B cell (primary cell): ENCODE results near the gene MFSD8. TPM values are rescaled to one million over a fixed set of nuclear protein-coding genes. Genes with fewer than 3 reads are reported as not detected.
"Not testable (repeated sequence)": the region's sequence is repeated elsewhere in the genome, so short reads cannot be mapped to it uniquely, and the experiment has no call there.

ENCODE experiments used
- ATAC-seq: fragments of 200-7000 bp; cut with Tn5 transposase; one replicate; pipeline ENCODE4 v1.10.0; 2021; ENCODE audit warnings: low read depth, mild to moderate bottlenecking, moderate number of reproducible peaks, moderate library complexity
- CTCF ChIA-PET: fragments of 350-600 bp; sonication (Branson Sonifier 250); formaldehyde crosslinking; loops from one replicate; lab custom pipeline; 2021; ENCODE audit warnings: antibody characterized with exemption, inconsistent platforms; lab: Charles Lee
- POLR2A ChIA-PET: fragments of 350-600 bp; sonication (Branson Sonifier 250); formaldehyde crosslinking; loops from one replicate; lab custom pipeline; 2021; ENCODE audit warnings: antibody characterized with exemption; lab: Charles Lee
- DNase-seq: peaks from one replicate; pipeline ENCODE4 v3.0.0; 2013
- H2AFZ ChIP-seq: 2 replicates; pipeline ENCODE4 v1.6.1; 2012; ENCODE audit warnings: mild to moderate bottlenecking, low read depth, low read length; ENCODE audit not compliant: insufficient read depth, poor library complexity, severe bottlenecking
- H3K27ac ChIP-seq, 2 donors: 1 replicate in 1 of 2; 2 replicates in 1 of 2; pipeline ENCODE4 v1.5.1; 2012 to 2013; ENCODE audit warnings: low read length in 2 of 2, mild to moderate bottlenecking in 2 of 2, moderate library complexity in 1 of 2
- H3K27me3 ChIP-seq, 4 experiments: fragments of 200-600 bp in 1 of 4; sonication (generic) in 1 of 4; replicated peaks in 1 of 4; 1 replicate in 2 of 4; 2 replicates in 2 of 4; pipeline versions ENCODE4 v1.6.1 to v1.7.0; 2013 to 2016; ENCODE audit warnings: low read length in 3 of 4, mild to moderate bottlenecking in 2 of 4, mixed read lengths in 1 of 4, moderate library complexity in 1 of 4; ENCODE audit not compliant: insufficient read depth in 4 of 4, control insufficient read depth in 3 of 4; ENCODE audit errors: control extremely low read depth in 1 of 4
- H3K36me3 ChIP-seq, 2 experiments: replicated peaks in 1 of 2; 1 replicate in 1 of 2; 2 replicates in 1 of 2; pipeline versions ENCODE4 v1.6.1 to v1.7.1; 2013; ENCODE audit warnings: low read length in 1 of 2; ENCODE audit not compliant: insufficient read depth in 2 of 2, control insufficient read depth in 1 of 2; ENCODE audit errors: control extremely low read depth in 1 of 2, extremely low read depth in 1 of 2
- H3K4me1 ChIP-seq, 2 donors: fragments of 200-600 bp in 1 of 2; sonication (generic) in 1 of 2; 1 replicate in 1 of 2; 2 replicates in 1 of 2; pipeline versions ENCODE4 v1.5.1 to v1.6.1; 2013 to 2017; ENCODE audit warnings: low read length in 2 of 2; ENCODE audit not compliant: control insufficient read depth in 2 of 2, insufficient read depth in 2 of 2
- H3K4me2 ChIP-seq: replicated peaks from 2 replicates; pipeline ENCODE3; 2012; ENCODE audit warnings: mild to moderate bottlenecking, low read depth, low read length; ENCODE audit not compliant: poor library complexity, severe bottlenecking
- H3K4me3 ChIP-seq, 5 experiments: fragments of 200-600 bp in 1 of 5; sonication (generic) in 1 of 5; 1 replicate in 3 of 5; 2 replicates in 2 of 5; pipeline versions ENCODE4 v1.5.1 to v1.7.0; 2011 to 2016; ENCODE audit warnings: low read length in 4 of 5, mild to moderate bottlenecking in 4 of 5, low read depth in 2 of 5, control low read depth in 1 of 5, moderate library complexity in 1 of 5; ENCODE audit not compliant: insufficient read depth in 1 of 5; ENCODE audit errors: control extremely low read depth in 1 of 5, extremely low read depth in 1 of 5
- H3K79me2 ChIP-seq: fragments of 200-600 bp; sonication (generic); one replicate; pipeline ENCODE4 v1.6.0; 2016; ENCODE audit warnings: low read length; ENCODE audit not compliant: control insufficient read depth, insufficient read depth
- H3K9ac ChIP-seq: fragments of 200-600 bp; sonication (generic); 2 replicates; pipeline ENCODE4 v1.6.1; 2017; ENCODE audit warnings: mild to moderate bottlenecking, low read length, moderate library complexity
- H3K9me3 ChIP-seq, 3 donors: one replicate each; pipeline versions ENCODE4 v1.6.1 to v1.7.1; 2013; ENCODE audit warnings: low read length in 2 of 3; ENCODE audit not compliant: control insufficient read depth in 2 of 3, insufficient read depth in 1 of 3; ENCODE audit errors: control extremely low read depth in 1 of 3
- H4K20me1 ChIP-seq: 2 replicates; pipeline ENCODE4 v1.6.0; 2012; ENCODE audit warnings: mild to moderate bottlenecking, low read length; ENCODE audit not compliant: insufficient read depth, control insufficient read depth, poor library complexity, severe bottlenecking
- H3K27ac Mint-ChIP-seq: one replicate; pipeline ENCODE4 v1.8.0; 2021; ENCODE audit warnings: mixed read lengths
- H3K27me3 Mint-ChIP-seq: one replicate; pipeline ENCODE4 v1.8.0; 2021; ENCODE audit warnings: mixed read lengths
- H3K4me1 Mint-ChIP-seq: one replicate; pipeline ENCODE4 v1.8.0; 2021; ENCODE audit warnings: mixed read lengths
- H3K4me3 Mint-ChIP-seq: one replicate; pipeline ENCODE4 v1.8.0; 2021; ENCODE audit warnings: mixed read lengths
- H3K9me3 Mint-ChIP-seq: one replicate; pipeline ENCODE4 v1.8.0; 2022; ENCODE audit warnings: mixed read lengths; ENCODE audit not compliant: insufficient read depth
- EZH2 ChIP-seq: IDR thresholded peaks from 2 replicates; pipeline ENCODE4 v1.6.1; 2012; ENCODE audit warnings: borderline replicate concordance, low read depth, mild to moderate bottlenecking, moderate library complexity, low read length; ENCODE audit not compliant: insufficient read depth, poor library complexity, severe bottlenecking
- WGBS: methylation state at CpG from one replicate; pipeline ENCODE4 v1.1.5; 2013; ENCODE audit warnings: missing lambda C conversion rate; ENCODE audit not compliant: insufficient coverage; 5-methylcytosine and 5-hydroxymethylcytosine counted together
- intact Hi-C: fragments of 100-400 bp; cut with micrococcal nuclease; formaldehyde crosslinking; loops from one replicate; pipeline ENCODE4 v1.10.0; 2022
- polyA plus RNA-seq: library from polyadenylated mRNA; depleted of rRNA; stranded (reverse); fragments of >200 nt; gene quantifications from 2 replicates; pipeline ENCODE4 v1.2.3, GENCODE V29; 2012
- total RNA-seq, 2 donors: library from RNA; stranded (reverse); fragments of 120-200 nt in 1 of 2; gene quantifications; 1 replicate in 1 of 2; 2 replicates in 1 of 2; pipeline versions ENCODE4 v1.2.3 to v1.2.4, GENCODE V29; 2013 to 2022
- TF ChIP-seq, protein P1 (sequence below): fragments of 200-600 bp; IDR thresholded peaks from one replicate; pipeline ENCODE4 v1.8.0; 2022; ENCODE audit warnings: antibody characterized with exemption, mild to moderate bottlenecking

MFSD8 gene
- total and polyA plus RNA-seq, 2 donors (not counting 1 experiment from before 2014, with no cell fraction given), result 18.4 to 53.1 TPM

DNA sequence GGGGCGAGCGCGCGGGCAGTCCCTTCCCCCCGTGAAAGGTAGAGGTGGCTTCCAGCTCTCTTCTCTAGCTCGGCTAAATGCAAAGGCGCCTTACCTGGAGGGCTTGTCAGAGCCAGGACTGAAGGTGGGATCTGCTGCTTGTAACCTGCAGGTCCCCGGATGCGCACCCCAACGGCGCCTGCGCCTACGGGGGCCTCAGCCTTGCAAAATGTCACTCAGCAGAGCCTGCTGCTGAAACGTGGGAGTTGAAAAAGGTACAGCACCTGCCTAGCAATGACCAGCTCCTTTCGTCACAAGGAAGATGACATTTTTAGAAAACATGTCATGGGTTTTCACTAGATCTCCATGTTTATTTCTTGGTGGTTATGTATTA, 816 bp upstream of the MFSD8 start:
- H3K4me1 Mint-ChIP-seq, result peaks cover 34% of the 10 kb centered on the region
- no peak for ATAC-seq

DNA sequence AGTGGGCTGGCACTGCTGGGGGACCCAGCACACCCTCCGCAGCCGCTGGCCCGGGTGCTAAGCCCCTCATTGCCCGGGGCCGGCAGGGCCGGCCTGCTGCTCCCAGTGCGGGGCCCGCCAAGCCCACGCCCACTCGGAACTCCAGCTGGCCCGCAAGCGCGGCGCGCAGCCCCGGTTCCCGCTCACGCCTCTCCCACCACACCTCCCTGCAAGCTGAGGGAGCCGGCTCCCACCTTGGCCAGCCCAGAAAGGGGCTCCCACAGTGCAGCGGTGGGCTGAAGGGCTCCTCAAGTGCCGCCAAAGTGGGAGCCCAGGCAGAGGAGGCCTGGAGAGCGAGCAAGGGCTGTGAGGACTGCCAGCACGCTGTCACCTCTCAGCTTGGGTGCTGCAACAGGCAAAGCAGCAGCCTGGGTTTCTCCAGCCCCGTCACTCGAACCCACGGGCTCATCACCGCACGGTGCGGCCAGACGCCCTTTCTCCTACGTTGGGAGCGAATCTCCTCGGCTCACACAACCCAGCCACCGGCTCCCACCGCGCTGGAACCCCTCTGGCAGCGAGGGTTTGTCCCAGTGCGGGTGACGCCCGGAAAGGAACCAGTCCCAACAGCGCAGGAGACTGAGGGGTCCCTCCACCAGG, 429 bp downstream of the MFSD8 start:
- H3K9me3 ChIP-seq, H3K27me3 Mint-ChIP-seq, DNase-seq, H3K27me3 ChIP-seq, H3K9me3 Mint-ChIP-seq, H3K36me3 ChIP-seq, ATAC-seq: not testable (repeated sequence)
- Mint-ChIP-seq H3K27ac (peak overlapping the region; percentile 97), H3K4me3 (peak overlapping the region; percentile 98), H3K4me1 (peaks cover 34% of the 10 kb centered on the region)
- intact Hi-C loops, result loop anchor here (1.0 to 2.0 kb wide), 5 partner anchors 84 to 1132 kb away; partner anchors contain the start of genes C4orf33, JADE1, LARP1B and PLK4
- H3K4me2 ChIP-seq, result peak overlapping the region; percentile 82
- peak overlapping the region; percentile 99 for H2AFZ ChIP-seq
- H3K27ac ChIP-seq, result peak overlapping the region; percentile 86 to 96
- H3K4me1 ChIP-seq, result peaks cover 5 to 18% of the 10 kb centered on the region in 2 donors
- H4K20me1 ChIP-seq, result peaks cover 11% of the 10 kb centered on the region
- H3K9ac ChIP-seq, result peak overlapping the region; percentile 96
- peaks cover 72% of the 10 kb centered on the region for H3K79me2 ChIP-seq
- ChIA-PET CTCF (interaction anchor here (1.0 to 2.0 kb wide), 5 partner anchors 22 to 96 kb away, joined by 3 to 18 read pairs (median 5); partner anchors contain the start of genes LARP1B and PLK4), POLR2A (interaction anchor here (1.2 to 1.9 kb wide), 2 partner anchors 84 to 97 kb away, joined by 8 to 20 read pairs; partner anchors contain the start of genes LARP1B and PLK4)
- H3K4me3 ChIP-seq, result peak overlapping the region; percentile 76 to 100 (median 85)
- WGBS, result under 1% methylated on average over 41 of the region's 41 CpGs

More for the DNA sequence above, 816 bp upstream of the MFSD8 start:
- H4K20me1 ChIP-seq, result peaks cover 11% of the 10 kb centered on the region
- H3K79me2 ChIP-seq, result peaks cover 81% of the 10 kb centered on the region
- peak overlapping the region; percentile 86 to 96 for H3K27ac ChIP-seq
- intact Hi-C loops, result loop anchor here (1.0 to 2.0 kb wide), 5 partner anchors 85 to 1131 kb away; partner anchors contain the start of genes C4orf33, JADE1, LARP1B and PLK4
- Mint-ChIP-seq H3K27ac (peak overlapping the region; percentile 97), H3K27me3 (no peaks in the 10 kb centered on the region), H3K4me3 (peak overlapping the region; percentile 98), H3K9me3 (no peaks in the 10 kb centered on the region)
- POLR2A ChIA-PET, result interaction anchor here (1.2 to 1.9 kb wide), 3 partner anchors 85 to 320 kb away, joined by 4 to 20 read pairs (median 8); partner anchors contain the start of genes LARP1B and PLK4
- H3K4me3 ChIP-seq, result peak overlapping the region; percentile 48 to 100 (median 85)
- no peaks in the 10 kb centered on the region for H3K27me3 ChIP-seq
- 0% methylated on average over 9 of the region's 15 CpGs for WGBS
- TF ChIP-seq, protein P1, sequence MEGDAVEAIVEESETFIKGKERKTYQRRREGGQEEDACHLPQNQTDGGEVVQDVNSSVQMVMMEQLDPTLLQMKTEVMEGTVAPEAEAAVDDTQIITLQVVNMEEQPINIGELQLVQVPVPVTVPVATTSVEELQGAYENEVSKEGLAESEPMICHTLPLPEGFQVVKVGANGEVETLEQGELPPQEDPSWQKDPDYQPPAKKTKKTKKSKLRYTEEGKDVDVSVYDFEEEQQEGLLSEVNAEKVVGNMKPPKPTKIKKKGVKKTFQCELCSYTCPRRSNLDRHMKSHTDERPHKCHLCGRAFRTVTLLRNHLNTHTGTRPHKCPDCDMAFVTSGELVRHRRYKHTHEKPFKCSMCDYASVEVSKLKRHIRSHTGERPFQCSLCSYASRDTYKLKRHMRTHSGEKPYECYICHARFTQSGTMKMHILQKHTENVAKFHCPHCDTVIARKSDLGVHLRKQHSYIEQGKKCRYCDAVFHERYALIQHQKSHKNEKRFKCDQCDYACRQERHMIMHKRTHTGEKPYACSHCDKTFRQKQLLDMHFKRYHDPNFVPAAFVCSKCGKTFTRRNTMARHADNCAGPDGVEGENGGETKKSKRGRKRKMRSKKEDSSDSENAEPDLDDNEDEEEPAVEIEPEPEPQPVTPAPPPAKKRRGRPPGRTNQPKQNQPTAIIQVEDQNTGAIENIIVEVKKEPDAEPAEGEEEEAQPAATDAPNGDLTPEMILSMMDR, result no peak
- TF ChIP-seq EZH2, result no peak
- DNase-seq, result peak; percentile 76
- H3K4me1 ChIP-seq, result peaks cover 5 to 18% of the 10 kb centered on the region in 2 donors
- CTCF ChIA-PET, result interaction anchor here (0.7 to 2.0 kb wide), 8 partner anchors 8 to 847 kb away, joined by 3 to 18 read pairs (median 4); partner anchors contain the start of genes JADE1, LARP1B and PLK4
- H3K36me3 ChIP-seq, result peaks cover 0 to 2% of the 10 kb centered on the region in 2 experiments
- peak overlapping the region; percentile 99 for H2AFZ ChIP-seq
- no peaks in the 10 kb centered on the region for H3K9me3 ChIP-seq
- peak overlapping the region; percentile 96 for H3K9ac ChIP-seq
- H3K4me2 ChIP-seq, result peak overlapping the region; percentile 82

DNA sequence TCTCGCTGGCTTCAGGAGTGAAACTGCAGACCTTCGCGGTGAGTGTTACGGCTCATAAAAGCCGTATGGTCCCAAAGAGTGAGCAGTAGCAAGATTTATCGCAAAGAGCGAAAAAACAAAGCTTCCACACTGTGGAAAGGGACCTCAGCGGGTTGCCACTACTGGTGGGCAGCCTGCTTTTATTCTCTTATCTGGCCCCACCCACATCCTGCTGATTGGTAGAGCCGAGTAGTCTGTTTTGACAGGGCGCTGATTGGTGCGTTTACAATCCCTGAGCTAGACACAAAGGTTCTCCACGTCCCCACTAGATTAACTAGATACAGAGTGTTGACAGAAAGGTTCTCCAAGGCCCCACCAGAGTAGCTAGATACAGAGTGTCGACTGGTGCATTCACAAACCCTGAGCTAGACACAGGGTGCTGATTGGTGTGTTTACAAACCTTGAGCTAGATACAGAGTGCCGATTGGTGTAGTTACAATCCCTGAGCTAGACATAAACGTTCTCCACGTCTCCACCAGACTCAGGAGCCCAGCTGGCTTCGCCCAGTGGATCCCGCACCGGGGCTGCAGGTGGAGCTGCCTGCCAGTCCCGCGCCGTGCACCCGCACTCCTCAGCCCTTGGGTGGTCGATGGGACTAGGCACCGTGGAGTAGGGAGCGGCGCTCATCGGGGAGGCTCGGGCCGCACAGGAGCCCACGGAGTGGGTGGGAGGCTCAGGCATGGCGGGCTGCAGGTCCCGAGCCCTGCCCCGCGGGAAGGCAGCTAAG, 1.2 kb downstream of the MFSD8 start:
- H3K27me3 ChIP-seq, POLR2A ChIA-PET, H3K36me3 ChIP-seq, H3K9me3 Mint-ChIP-seq, H3K9ac ChIP-seq, H3K27me3 Mint-ChIP-seq, H3K27ac ChIP-seq, H3K4me2 ChIP-seq, ATAC-seq, H3K9me3 ChIP-seq, H2AFZ ChIP-seq: not testable (repeated sequence)
- peak overlapping the region in 3 of 5 experiments; percentile 79 to 100 (median 95) for H3K4me3 ChIP-seq
- WGBS, result 43% methylated on average over 25 of the region's 35 CpGs
- peaks cover 5 to 18% of the 10 kb centered on the region in 2 donors for H3K4me1 ChIP-seq
- Mint-ChIP-seq H3K27ac (peak overlapping the region; percentile 67), H3K4me1 (peaks cover 36% of the 10 kb centered on the region), H3K4me3 (peak overlapping the region; percentile 81)
- intact Hi-C loops, result loop anchor here (2.0 kb wide), 1 partner anchor 1133 kb away; the partner anchor contains the start of gene C4orf33
- peaks cover 11% of the 10 kb centered on the region for H4K20me1 ChIP-seq
- CTCF ChIA-PET, result interaction anchor here (1.3 kb wide), 1 partner anchor 29 kb away, joined by 3 read pairs; no protein-coding TSS in a partner anchor
- peak; percentile 9 for DNase-seq
- H3K79me2 ChIP-seq, result peaks cover 71% of the 10 kb centered on the region
